Ascending aorta (tissue), 2 donors: ENCODE data around the gene JCAD. TPM values are rescaled to one million over a fixed set of nuclear protein-coding genes. Genes with fewer than 3 reads are reported as not detected.

Source experiments
- DNase-seq, 2 donors: peaks; one replicate each; pipeline ENCODE4 v3.0.0-alpha.2; 2019; ENCODE audit warnings: low spot score in 2 of 2
- H3K27ac ChIP-seq, 2 donors: fragments of 200-600 bp; sonication (generic); one replicate each; pipeline ENCODE4 v1.5.1; 2016 to 2017; ENCODE audit warnings: mild to moderate bottlenecking in 1 of 2
- H3K27me3 ChIP-seq: fragments of 200-600 bp; sonication (generic); one replicate; pipeline ENCODE4 v1.5.1; 2017
- H3K36me3 ChIP-seq, 2 donors: fragments of 200-600 bp; sonication (generic); one replicate each; pipeline ENCODE4 v1.5.1; 2016
- H3K4me1 ChIP-seq, 2 donors: fragments of 200-600 bp; sonication (generic); one replicate each; pipeline ENCODE4 v1.5.1; 2016 to 2017; ENCODE audit warnings: mild to moderate bottlenecking in 1 of 2
- H3K4me3 ChIP-seq, 2 donors: fragments of 200-600 bp; sonication (generic); one replicate each; pipeline ENCODE4 v1.5.1; 2016 to 2017; ENCODE audit warnings: mild to moderate bottlenecking in 1 of 2
- H3K9me3 ChIP-seq, 2 donors: fragments of 200-600 bp; sonication (generic); one replicate each; pipeline ENCODE4 v1.5.1; 2016
- intact Hi-C: fragments of 100-400 bp; cut with DNase I; formaldehyde crosslinking; loops from one replicate; pipeline ENCODE4 v1.15.1; 2023
- total RNA-seq: library from RNA; depleted of rRNA; stranded (reverse); fragments of >200 nt; gene quantifications from one replicate; pipeline ENCODE4 v1.1.0, GENCODE V29; 2016
- TF ChIP-seq, protein P1 (sequence below), 3 experiments: fragments of 200-600 bp in 2 of 3; fragments of 450-650 bp in 1 of 3; sonication (generic) in 2 of 3; IDR thresholded peaks; one replicate each; pipeline ENCODE4 v1.5.1; 2016 to 2019; ENCODE audit warnings: antibody characterized with exemption in 3 of 3, mild to moderate bottlenecking in 1 of 3, moderate library complexity in 1 of 3

The JCAD gene
- total RNA-seq, 1 donor from 2014 or later: 82.8 TPM

DNA sequence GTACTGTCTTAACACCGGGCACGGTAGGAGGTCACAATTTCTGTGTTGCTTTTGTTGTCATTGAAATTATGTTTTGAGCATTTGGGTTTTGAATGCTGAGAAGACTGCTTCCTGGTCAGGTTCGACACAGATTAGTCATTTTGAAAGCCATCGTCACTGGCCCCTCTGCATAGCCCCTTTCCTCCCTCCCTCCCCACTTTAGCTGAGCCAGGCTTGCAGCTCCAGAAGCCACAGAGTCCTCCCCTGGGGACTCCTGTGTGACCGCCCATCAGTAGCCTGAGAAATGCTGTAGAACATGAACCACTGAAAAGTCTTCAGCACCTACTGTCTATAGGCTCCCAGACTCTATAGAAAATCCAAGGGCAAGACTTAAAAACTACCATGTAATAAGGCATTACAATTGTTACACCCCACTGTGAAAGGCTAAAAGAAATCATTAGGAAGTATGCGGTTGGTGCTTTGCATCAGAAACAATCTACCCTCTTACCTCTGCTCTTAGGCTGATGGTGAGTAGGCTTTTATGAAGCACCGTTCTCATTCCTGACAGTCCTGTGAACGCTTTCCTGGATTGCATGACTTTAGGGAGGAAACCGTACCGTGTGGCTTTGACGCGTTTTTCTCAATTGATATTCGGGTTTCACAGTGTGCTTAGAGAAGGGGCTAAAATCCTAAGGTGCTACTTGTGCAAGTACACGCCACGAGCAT, 24.8 kb downstream of the JCAD start:
- Histone ChIP-seq H3K27me3 (no peaks in the 10 kb centered on the region), H3K27ac (no peak overlapping the region), H3K36me3 (peaks cover 4 to 6% of the 10 kb centered on the region in 2 donors), H3K4me1 (peaks cover 0 to 34% of the 10 kb centered on the region in 2 donors), H3K4me3 (no peak overlapping the region), H3K9me3 (no peaks in the 10 kb centered on the region)
- intact Hi-C loops: no loop called here
- peak in 1 of 2 donors; percentile 2 for DNase-seq
- TF ChIP-seq, protein P1, sequence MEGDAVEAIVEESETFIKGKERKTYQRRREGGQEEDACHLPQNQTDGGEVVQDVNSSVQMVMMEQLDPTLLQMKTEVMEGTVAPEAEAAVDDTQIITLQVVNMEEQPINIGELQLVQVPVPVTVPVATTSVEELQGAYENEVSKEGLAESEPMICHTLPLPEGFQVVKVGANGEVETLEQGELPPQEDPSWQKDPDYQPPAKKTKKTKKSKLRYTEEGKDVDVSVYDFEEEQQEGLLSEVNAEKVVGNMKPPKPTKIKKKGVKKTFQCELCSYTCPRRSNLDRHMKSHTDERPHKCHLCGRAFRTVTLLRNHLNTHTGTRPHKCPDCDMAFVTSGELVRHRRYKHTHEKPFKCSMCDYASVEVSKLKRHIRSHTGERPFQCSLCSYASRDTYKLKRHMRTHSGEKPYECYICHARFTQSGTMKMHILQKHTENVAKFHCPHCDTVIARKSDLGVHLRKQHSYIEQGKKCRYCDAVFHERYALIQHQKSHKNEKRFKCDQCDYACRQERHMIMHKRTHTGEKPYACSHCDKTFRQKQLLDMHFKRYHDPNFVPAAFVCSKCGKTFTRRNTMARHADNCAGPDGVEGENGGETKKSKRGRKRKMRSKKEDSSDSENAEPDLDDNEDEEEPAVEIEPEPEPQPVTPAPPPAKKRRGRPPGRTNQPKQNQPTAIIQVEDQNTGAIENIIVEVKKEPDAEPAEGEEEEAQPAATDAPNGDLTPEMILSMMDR (IDR thresholded peaks at IDR 0.05): no peak

DNA sequence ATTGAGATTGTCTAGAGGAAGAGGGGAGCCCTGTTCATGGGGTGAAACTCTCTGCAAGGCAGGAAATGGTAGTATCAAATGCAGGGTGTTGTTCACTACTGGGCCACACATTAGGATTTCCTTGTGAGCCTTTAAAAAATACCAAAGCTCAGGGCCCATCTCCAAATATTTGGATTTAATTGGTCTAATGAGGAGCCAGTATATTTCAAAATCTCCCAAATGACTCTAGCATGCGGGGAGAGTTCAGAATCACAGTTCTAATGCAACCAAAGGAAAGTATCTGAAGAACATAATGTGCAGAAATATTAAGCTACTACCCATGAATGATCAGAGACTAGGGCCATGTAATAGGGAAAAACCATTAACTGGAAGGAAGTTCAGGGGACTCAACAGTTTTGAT, 27.3 kb downstream of the JCAD start:
- Histone ChIP-seq H3K4me3 (no peak overlapping the region), H3K4me1 (peaks cover 11 to 46% of the 10 kb centered on the region in 2 donors), H3K36me3 (peaks cover 0 to 4% of the 10 kb centered on the region in 2 donors), H3K9me3 (no peaks in the 10 kb centered on the region), H3K27ac (no peak overlapping the region), H3K27me3 (no peaks in the 10 kb centered on the region)
- intact Hi-C loops: no loop called here
- no peak for DNase-seq
- TF ChIP-seq, protein P1 (IDR thresholded peaks at IDR 0.05): no peak

DNA sequence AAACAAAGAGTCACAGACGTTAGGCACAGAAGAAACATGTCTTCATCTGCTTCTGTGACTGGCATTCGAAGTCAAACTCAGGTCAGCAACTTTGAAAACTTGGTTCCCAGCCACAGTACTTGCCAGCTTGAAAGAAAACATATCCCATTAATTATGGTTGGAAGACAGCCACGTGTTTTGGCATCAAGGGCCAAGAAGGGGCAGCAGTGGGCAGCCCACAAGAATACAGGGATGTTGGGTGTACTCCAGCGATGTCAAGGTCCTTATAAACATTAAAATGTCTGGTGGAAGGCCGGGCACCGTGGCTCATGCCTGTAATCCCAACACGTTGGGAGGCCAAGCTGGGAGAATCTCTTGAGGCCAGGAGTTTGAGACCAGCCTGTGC, 29.5 kb downstream of the JCAD start:
- DNase-seq: no peak
- intact Hi-C loops: no loop called here
- Histone ChIP-seq H3K27me3 (no peaks in the 10 kb centered on the region), H3K36me3 (peaks cover 4 to 12% of the 10 kb centered on the region in 2 donors), H3K9me3 (no peaks in the 10 kb centered on the region), H3K4me1 (peaks cover 11 to 40% of the 10 kb centered on the region in 2 donors), H3K4me3 (no peak overlapping the region), H3K27ac (peak overlapping the region; percentile 81 to 87)
- TF ChIP-seq, protein P1 (IDR thresholded peaks at IDR 0.05): no peak

DNA sequence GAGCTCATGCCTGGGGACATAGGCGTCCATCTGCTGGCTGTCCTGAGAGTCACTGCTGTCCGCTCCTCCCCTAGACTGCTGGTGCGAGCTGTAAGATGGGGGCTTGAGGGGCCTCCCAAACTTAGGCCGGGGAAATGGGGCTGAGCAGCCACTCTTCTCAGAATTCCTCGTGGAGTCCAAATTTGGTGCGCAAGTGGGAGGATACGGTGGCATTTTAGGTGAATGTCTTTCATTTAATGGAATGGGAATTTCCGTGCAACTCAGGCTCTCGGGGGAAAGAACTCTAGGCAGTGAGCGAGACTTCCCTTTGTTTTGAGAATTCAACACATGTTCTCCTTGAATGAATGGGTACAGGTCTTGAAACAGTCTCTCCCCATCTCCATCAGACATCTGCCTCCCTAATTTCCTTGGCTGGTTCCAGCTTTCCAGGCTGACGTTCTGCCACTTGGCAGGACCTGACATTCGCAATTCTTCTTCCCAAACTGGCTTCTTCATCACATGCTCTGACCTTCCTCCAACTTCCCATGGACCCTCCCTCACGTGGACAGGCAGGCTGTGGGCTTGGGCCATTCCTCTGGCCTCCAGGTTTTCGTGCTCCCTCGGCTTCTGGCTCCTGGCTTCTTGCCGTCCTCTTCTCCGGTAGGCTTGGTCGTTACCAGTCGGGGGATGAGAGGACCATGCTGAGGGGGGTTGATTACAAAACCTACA, 30.1 kb downstream of the JCAD start:
- Histone ChIP-seq H3K4me3 (no peak overlapping the region), H3K9me3 (no peaks in the 10 kb centered on the region), H3K27ac (peak overlapping the region; percentile 81 to 87), H3K4me1 (peaks cover 11 to 38% of the 10 kb centered on the region in 2 donors), H3K27me3 (no peaks in the 10 kb centered on the region), H3K36me3 (peaks cover under 1 to 12% of the 10 kb centered on the region in 2 donors)
- DNase-seq: no peak
- TF ChIP-seq, protein P1 (IDR thresholded peaks at IDR 0.05): no peak
- intact Hi-C loops: no loop called here

DNA sequence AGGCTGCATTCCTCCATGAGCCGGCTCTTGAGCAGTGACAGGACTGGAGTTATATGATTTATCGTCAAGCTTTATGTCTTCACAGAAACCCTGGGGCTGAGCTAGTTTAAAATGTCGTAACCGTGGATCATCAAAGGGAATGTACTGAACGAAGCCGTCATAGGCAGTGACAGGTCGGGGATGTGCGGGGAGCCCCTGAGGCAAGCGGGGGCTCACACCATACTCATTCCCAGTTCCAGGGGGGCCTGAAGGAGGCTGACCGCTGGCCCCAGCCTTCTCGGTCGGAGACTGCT, 30.7 kb downstream of the JCAD start:
- intact Hi-C loops: no loop called here
- Histone ChIP-seq H3K27ac (peak overlapping the region; percentile 81 to 87), H3K27me3 (no peaks in the 10 kb centered on the region), H3K4me3 (no peak overlapping the region), H3K9me3 (no peaks in the 10 kb centered on the region), H3K4me1 (peaks cover 11 to 38% of the 10 kb centered on the region in 2 donors), H3K36me3 (peaks cover 0 to 12% of the 10 kb centered on the region in 2 donors)
- TF ChIP-seq, protein P1 (IDR thresholded peaks at IDR 0.05): no peak
- DNase-seq: no peak
